ENCODE measurements around the gene SLC66A1.
"Not testable (repeated sequence)": the region's sequence is repeated elsewhere in the genome, so short reads cannot be mapped to it uniquely, and the experiment has no call there.

Gene SLC66A1, protein sequence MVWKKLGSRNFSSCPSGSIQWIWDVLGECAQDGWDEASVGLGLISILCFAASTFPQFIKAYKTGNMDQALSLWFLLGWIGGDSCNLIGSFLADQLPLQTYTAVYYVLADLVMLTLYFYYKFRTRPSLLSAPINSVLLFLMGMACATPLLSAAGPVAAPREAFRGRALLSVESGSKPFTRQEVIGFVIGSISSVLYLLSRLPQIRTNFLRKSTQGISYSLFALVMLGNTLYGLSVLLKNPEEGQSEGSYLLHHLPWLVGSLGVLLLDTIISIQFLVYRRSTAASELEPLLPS

DNA sequence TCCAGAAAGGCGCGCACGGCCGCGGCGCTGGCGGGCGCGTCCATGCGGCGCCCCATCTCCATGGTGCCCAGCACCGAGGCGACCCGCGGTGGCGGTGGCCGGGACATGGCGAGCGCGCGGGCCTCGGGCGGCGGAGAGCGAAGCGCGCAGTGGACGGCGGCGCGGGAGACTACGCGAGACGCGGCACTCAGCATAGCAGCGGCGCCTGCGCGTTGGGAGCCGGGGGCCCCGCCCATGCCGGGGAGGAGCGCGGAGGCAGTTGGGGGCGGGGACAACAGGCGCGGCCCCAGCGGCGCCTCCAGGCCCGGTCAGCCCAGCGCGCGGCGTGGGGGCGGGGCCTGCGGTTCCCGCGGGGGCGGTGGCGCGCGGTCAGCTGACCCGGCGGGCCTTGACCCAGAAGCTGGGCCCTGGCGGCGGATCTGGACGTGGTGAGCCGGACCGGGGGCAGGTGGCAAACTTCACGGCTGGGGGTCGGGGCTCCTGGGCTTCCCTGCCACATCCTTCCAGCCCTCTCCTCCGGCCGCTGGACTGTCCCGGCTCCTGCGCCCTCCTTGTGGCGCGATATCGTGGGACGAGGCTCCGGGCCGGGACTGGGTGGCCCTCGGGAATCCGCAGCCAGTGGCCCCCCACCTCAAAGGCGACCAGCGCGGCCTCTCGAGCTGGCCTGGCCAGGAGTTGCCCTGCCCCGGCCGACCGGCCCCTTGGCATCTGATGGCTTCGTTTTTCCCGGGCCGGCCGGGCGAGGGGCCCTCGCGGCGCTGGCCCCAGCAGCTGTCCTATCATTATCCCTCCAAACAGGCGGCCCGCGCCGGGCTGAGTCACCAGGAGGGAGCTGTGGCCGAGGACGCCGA, at the start of gene SLC66A1, which contains the start of gene AKR7A2:
Gene SLC66A1, plus strand, starts transcription at position 396 of the 851 bp plus-strand sequence. CDS start 5,352 bp downstream, outside the sequence.
Gene AKR7A2, minus strand, starts transcription at position 214 of the 851 bp plus-strand sequence. Its CDS starts 20 bp downstream, at position 194.
- peak; percentile 57 for DNase-seq (ENCODE audit: low read depth)

DNA sequence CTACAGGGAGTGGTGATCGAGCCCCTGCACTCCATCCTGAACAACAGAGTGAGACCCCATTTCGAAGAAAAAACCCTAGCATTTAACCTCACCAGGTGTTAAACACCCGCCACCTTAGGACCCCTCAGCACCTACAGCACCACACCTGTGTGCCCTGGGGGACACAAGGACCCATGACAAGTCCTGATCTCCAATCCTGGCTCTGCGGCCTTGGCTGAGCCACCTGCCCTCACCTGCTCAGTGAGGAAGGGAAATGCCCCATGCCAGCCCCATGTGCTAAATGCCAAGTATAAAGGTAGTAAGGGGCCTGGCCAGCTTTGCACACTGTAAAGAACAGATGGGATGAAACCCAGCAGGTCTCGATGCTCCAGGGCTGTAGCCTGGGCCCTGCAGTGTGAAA, 49.4 kb upstream of the SLC66A1 start:
- DNase-seq (ENCODE audit: low read depth), result no peak

DNA sequence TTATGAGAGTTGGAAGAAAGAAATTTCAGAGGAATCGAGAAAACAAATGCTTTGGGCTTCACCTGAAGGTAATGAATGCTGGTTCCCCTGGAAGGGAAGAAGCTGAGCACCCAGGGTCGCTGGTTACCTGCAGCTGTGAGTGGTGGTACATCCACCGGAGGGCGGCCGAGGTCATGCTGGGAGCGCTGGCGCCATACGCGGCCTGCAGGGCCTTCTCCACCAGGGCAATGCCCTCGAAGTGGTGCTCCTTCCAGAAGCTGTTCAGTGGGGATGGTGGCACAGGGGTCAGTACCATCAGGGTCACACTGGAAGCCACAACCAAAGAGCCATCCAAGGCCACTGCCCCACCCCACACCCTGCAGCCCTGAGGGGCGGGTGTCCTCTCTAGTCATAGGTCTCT, 43.7 kb upstream of the SLC66A1 start:
- DNase-seq (ENCODE audit: low read depth), result no peak

DNA sequence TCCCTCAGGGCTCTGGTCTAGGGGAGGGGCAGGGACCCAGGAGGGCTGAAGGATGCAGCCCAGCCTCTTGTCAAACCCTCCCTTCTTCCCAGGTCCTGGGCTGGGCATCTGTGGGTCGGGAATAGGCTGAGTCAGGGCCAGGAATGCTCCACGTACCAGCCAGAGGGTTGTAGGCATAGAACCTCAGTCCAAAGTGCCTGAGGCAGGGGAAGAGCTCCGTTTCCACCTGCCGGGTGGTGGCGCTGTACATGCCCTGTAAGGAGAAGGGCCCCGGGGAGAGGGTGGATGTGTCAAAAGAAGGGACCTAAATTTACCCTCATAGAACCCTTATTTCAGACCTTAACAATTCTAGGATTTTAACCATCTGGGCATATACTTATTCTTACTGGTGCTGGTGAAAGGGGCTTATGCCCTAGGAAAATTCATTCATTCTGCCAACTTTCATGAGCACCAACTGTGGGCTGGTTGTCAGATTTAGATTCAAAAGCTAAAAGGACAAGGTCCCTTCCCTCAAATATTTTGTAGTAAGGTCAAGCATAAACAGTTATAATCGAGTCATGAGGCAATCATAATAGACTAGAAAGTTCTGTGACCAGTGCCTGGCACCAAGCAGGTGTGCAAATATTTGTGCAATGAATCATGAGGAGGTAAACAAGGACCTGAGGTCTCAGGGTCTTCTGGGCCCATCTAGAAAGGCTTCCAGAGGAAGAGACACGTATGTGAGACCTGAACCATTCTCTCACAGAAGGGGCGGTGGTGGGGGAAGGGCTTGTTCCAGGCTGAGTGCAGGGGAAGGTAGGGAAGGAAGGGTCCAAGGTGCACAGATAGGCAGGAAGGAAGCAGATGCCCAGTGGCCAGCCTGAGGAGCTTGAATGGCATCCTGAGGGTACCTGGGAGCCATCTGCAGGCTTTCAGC, 42.4 kb upstream of the SLC66A1 start:
- not testable (repeated sequence) for DNase-seq (ENCODE audit: low read depth)

DNA sequence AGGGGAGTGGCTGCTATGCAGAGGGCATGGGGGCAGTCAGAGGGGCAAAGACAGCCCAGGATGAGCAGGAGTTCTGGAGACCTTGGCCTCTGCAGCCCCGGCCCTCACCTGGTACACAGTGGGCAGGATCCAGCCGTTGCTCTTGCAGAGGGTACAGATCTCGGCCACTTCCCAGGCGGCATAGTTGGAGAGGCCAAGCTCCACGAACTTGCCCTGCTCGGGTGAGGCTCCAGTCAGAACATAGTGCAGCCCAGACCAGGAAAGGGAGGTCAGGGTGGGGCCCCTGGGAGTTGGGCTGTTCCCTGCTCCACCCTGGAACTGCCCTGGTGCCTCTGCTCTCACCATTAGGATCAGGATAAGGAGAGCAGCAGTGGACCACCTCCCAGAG, 41.8 kb upstream of the SLC66A1 start:
- DNase-seq (ENCODE audit: low read depth), result not testable (repeated sequence)

DNA sequence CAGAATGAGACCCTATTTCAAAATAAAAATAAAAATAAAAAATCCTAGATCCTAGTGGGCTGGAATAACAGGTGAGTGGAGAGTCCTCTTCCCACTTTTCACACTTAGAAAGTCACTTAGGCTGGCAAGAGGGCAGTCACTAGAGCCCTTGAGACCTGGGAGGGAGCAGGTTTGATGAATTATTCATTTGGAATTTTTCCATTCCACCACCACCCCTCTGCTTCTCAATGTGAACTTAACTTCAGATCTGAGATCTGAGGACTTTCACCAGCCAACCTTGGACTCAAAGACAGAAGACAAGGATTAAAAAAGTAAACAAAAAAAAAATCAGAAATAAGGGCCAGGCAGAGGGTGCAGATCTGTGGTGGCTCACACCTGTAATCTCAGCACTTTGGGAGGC, 40.1 kb upstream of the SLC66A1 start:
- no peak for DNase-seq (ENCODE audit: low read depth)

DNA sequence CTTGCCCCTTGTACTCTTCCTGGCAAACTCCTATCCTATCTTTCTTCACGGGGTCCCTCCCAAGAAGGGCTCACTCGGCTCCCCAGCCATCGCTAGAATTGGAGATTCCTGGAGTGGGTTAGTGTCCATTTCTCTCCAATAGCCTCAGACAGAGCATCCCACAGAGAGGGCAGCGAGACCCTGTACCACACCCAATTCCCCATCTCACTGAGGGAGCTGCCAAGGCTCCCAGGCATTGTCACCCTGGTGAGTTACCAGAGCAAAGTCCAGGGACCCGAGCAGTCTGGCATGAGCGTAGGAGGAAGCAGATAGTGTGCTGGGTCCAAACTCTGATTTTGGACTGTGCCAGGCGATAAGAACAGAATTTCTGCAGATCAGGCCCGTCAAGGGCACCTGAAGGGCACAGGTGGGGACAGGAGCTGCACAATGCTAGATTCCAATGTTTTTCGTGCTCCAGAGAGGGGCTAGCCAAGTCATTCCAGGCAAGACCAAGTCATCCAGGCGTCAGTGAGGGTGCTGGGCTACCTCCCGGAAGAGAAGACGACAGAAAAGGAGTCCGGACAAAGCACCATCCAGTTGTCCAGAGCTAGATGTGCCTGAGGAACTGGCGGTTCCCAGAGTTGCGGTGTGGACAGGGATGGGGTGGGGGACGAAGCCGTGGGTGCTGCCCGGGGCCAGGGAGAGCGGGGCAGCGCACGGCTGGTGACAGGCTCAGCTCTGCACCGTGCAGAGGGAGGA, 38.9 kb upstream of the SLC66A1 start:
- DNase-seq (ENCODE audit: low read depth), result no peak

DNA sequence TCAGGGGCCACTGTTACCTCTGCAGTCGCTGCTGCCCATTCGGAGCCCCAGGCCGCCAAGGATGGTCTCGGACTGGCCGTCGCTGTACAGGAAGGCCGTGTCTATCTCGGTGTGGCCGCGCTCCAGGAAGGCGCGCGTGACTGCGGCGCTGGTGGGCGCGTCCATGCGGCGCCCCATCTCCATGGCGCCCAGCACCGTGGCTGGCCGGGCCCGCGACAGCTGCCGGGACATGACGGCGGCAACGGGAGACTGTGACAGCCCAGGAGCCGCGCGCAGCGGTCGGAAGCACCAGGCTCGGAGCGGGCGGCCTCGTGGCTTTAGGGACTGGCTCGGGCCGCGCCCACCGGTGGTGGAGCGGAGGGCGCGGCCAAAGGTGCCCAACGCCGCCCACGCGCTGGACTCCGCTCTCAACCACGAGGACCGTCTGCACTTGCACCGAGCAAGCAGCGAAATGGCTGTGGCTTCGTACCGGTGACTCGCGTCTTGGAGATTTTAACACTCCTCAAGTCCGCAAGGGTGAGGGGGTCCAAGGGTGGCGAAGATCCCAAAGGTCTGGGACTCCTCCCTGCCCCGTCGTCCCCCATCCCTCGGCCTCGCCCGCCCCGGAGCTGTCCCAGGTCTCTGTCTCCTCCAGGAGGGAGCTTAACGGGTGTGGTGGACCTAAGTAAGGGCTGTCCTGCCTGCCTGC, 38.1 kb upstream of the SLC66A1 start:
- not testable (repeated sequence) for DNase-seq (ENCODE audit: low read depth)

DNA sequence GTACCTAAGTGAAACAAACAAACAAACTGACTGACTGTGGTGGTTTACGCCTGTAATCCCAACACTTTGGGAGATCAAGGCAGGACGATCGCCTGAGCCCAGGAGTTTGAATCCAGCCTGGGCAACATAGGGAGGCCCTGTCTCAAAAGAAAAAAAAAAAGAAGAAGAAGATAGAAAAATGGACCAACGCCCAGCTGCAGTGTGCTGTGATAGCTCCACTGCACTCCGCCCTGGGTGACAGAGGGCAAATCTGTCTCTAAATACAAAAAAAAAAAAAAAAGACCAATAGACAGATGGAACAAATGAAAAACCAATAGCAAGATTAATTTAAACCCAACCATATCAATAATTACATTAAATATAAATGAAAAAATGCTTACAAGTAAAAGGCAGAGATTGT, 37.5 kb upstream of the SLC66A1 start:
- no peak for DNase-seq (ENCODE audit: low read depth)

DNA sequence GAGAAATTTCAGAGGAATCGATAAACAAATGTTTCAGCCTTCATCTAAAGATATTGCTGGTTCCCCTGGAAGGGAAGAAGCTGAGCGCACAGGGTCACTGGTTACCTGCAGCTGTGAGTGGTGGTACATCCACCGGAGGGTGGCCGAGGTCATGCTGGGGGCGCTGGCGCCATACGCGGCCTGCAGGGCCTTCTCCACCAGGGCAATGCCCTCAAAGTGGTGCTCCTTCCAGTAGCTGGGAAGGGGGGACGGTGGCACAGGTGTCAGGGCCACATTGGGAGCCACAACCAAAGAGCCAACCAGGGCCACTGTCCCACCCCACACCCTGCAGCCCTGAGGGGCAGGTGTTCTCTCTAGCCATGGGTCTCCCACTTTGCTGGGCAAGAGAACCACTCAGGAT, 28.2 kb upstream of the SLC66A1 start:
- DNase-seq (ENCODE audit: low read depth), result no peak

DNA sequence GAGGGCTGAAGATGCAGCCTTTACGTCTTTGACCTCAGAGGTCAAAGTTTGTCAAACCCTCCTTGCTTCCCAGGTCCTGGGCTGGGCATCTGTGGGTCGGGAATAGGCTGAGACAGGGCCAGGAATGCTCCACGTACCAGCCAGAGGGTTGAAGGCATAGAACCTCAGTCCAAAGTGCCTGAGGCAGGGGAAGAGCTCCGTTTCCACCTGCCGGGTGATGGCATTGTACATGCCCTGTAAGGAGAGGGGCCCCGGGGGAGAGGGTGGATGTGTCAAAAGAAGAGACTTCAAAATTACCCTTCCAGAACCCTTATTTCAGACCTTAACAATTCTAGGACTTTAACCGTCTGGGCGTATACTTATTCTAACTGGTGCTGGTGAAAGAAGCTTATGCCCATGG, 27.2 kb upstream of the SLC66A1 start:
- DNase-seq (ENCODE audit: low read depth), result no peak

DNA sequence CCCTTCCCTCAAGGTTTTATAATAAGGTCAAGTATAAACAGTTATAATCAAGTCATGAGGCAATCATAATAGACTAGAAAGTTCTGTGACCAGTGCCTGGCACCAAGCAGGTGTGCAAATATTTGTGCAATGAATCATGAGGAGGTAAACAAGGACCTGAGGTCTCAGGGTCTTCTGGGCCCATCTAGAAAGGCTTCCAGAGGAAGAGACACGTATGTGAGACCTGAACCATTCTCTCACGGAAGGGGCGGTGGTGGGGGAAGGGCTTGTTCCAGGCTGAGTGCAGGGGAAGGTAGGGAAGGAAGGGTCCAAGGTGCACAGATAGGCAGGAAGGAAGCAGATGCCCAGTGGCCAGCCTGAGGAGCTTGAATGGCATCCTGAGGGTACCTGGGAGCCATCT, 26.8 kb upstream of the SLC66A1 start:
- not testable (repeated sequence) for DNase-seq (ENCODE audit: low read depth)

DNA sequence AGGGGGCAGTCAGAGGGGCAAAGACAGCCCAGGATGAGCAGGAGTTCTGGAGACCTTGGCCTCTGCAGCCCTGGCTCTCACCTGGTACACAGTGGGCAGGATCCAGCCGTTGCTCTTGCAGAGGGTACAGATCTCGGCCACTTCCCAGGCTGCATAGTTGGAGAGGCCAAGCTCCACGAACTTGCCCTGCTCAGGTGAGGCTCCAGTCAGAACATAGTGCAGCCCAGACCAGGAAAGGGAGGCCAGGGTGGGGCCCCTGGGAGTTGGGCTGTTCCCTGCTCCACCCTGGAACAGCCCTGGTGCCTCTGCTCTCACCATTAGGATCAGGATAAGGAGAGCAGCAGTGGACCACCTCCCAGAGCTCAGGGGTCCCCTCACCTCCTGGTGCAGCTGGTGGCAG, 26.3 kb upstream of the SLC66A1 start:
- DNase-seq (ENCODE audit: low read depth), result not testable (repeated sequence)

DNA sequence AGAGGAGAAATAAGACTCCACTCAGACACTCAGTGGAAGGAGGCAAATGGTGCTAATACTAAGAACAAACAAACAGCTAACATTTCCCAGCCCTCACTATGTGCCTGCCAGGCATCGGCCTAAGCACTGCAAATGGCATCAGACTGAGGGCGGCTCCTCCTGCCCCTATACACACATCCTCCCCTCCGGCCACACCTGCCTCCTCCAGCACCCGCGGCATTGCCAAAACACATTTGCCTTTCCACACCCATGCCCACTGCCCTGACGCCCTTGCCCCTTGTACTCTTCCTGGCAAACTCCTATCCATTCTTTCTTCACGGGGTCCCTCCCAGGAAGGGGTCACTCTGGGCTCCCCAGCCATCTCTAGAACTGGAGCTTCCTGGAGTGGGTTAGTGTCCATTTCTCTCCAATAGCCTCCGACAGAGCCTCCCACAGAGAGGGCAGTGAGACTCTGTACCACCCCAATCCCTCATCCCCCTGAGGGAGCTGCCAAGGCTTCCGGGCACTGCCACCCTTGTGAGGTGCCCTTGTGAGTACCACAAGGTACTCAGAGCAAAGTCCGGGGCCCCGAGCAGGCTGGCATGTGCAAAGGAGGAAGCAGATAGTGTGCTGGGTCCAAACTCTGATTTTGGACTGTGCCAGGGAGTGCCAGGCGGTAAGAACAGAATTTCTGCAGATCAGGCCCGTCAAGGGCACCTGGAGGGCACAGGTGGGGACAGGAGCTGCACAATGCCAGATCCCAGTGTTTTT, 24.5 kb upstream of the SLC66A1 start:
- DNase-seq (ENCODE audit: low read depth), result no peak

DNA sequence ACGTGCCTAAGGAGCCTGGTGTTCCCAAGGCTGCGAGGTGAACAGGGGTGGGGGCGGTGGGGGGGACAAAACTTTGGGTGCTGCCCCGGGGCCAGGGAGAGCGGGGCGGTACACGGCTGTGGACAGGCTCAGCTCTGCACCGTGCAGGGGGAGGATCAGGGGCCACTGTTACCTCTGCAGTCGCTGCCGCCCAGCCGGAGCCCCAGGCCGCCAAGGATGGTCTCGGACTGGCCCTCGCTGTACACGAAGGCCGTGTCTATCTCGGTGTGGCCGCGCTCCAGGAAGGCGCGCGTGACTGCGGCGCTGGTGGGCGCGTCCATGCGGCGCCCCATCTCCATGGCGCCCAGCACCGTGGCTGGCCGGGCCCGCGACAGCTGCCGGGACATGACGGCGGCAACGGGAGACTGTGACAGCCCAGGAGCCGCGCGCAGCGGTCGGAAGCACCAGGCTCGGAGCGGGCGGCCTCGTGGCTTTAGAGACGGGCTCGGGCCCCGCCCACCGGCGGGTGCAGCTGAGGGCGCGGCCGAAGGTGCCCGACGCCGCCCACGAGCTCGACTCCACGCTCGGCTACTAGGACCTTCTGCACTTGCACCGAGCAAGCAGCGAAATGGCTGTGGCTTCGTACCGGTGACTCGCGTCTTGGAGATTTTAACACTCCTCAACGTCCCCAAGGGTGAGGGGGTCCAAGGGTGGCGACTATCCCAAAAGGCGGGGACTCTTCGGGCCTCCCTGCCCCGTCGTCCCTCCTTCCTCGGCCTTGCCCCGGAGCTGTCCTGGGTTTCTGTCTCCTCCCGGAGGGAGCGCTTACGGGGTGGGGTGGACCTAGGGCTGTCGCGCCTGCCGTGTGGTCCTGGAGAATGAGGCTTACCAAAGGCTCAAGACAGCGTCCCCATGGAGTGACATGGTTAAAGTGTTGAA, 23.5 kb upstream of the SLC66A1 start, which contains the start of gene AKR7A3:
Gene AKR7A3, minus strand, starts transcription at position 447 of the 918 bp plus-strand sequence. Its CDS starts 61 bp downstream, at position 386.
- not testable (repeated sequence) for DNase-seq (ENCODE audit: low read depth)

DNA sequence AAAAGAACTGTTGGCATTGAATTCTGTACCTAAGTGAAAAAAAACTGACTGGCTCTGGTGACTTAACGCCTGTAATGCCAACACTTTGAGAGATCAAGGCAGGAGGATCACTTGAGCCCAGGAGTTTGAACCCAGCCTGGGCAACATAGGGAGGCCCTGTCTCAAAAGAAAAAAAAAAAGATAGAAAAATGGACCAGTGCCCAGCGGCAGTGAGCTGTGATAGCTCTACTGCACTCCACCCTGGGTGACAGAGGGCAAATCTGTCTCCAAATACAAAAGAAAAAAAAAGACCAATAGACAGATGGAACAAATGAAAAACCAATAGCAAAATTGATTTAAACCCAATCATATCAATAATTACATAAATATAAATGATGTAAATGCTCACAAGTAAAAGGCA, 22.9 kb upstream of the SLC66A1 start:
- DNase-seq (ENCODE audit: low read depth), result no peak

DNA sequence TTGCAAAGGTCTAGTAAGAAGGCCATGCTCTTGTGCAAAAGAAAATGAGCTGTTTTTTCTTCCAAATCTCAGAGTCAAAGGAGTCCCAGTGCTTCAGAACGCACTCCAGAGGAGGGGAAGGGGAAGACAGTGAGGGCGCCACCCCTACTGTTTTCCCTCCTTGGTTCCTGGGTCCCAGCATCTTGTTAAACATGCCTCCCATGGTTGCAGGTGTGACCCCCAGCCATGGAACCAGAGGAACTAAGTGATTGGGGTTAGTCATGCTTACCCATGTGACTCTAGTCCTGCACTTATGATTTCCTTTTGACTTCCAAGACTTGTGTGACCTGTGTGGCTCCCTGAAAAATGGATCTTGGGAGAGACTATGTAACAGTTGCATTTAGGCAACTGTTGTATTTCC, 17.5 kb upstream of the SLC66A1 start:
- DNase-seq (ENCODE audit: low read depth), result no peak

DNA sequence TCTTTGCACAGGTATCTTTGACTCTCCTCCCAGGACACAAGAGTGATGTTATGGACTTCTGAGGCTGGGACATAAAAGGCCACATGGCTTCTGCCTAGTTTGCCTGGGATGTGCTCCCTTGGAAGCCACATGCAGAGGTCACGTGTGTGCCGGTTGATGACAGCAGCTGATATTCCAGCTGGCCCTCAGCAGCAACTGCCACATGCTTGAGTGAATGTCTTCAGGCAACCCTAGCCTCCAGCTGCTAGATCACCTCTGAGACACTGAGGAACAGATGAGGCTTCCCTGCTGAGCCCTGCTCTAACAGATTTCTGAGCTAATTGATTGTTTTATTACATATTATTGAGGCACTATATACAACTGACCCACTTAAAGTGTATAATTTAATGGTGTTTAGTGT, 11.9 kb upstream of the SLC66A1 start:
- DNase-seq (ENCODE audit: low read depth), result no peak

DNA sequence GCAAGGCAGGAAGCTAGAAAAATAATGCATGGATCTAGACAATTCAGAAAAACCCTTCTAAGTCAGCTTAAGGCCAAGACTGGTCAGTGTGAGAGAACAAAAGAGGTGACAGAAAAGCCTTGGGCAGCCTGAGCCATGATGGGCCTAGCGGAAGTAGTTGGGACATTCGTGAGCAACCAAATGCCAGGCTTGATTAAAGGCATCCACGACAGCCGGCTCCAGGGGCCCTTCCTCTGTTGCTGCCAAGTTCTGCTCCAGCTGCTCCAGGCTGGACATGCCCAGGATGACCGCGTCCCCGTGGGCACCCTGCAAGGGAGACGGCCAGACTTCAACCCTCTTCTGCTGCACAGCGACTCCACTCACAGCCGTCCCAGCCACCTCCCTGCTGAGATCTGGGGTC, 8.0 kb upstream of the SLC66A1 start:
- not testable (repeated sequence) for DNase-seq (ENCODE audit: low read depth)
